GM10266 (cell line): ENCODE results near the gene TMEM164.

ENCODE experiments used
- DNase-seq: peaks from one replicate; pipeline ENCODE4 v3.0.0; 2012; ENCODE audit errors: extremely low spot score
- TF ChIP-seq, protein P1 (sequence below): IDR thresholded peaks from 2 replicates; pipeline ENCODE4 v1.5.1; 2012; ENCODE audit warnings: mild to moderate bottlenecking, low read depth; ENCODE audit not compliant: control insufficient read depth, insufficient read depth; ENCODE audit errors: missing control alignments

Gene TMEM164

DNA sequence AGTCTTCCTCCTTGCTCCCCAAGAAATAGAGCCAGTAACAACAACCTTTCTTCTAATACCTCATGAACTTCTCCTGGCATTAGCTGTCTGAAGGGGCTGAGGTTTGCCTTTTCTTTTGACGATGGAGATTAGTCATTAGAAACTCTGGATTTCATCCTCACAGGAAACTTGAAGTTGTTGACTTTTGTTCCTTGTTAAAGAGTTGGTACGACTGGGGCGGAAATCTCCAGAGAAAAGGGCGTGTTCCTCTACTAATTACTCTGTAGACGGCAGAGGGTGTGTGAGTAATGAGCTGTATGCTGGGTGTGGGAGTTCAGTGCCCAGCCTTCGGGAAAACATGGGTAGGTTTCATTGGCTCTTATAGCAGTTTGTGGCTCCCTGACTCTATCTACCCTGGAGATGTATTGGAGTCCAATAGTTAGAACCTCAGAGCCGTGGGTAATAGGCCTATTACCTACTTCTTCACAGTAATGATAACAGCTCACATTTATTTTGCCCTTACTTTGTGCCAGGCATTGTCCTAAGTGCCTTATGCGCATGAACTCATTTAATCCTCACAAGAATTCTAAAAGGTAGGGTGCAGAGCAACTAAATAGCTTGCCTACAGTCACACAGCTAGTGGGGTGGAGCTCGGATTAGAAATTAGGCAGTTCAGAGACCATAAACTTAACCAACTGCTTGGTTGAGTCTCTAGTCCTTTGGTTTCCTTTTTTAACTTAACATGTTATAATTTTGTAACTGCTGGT is 23.4 kb downstream of the TMEM164 start:
- TF ChIP-seq, protein P1, sequence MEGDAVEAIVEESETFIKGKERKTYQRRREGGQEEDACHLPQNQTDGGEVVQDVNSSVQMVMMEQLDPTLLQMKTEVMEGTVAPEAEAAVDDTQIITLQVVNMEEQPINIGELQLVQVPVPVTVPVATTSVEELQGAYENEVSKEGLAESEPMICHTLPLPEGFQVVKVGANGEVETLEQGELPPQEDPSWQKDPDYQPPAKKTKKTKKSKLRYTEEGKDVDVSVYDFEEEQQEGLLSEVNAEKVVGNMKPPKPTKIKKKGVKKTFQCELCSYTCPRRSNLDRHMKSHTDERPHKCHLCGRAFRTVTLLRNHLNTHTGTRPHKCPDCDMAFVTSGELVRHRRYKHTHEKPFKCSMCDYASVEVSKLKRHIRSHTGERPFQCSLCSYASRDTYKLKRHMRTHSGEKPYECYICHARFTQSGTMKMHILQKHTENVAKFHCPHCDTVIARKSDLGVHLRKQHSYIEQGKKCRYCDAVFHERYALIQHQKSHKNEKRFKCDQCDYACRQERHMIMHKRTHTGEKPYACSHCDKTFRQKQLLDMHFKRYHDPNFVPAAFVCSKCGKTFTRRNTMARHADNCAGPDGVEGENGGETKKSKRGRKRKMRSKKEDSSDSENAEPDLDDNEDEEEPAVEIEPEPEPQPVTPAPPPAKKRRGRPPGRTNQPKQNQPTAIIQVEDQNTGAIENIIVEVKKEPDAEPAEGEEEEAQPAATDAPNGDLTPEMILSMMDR: no peak
- no peak for DNase-seq

DNA sequence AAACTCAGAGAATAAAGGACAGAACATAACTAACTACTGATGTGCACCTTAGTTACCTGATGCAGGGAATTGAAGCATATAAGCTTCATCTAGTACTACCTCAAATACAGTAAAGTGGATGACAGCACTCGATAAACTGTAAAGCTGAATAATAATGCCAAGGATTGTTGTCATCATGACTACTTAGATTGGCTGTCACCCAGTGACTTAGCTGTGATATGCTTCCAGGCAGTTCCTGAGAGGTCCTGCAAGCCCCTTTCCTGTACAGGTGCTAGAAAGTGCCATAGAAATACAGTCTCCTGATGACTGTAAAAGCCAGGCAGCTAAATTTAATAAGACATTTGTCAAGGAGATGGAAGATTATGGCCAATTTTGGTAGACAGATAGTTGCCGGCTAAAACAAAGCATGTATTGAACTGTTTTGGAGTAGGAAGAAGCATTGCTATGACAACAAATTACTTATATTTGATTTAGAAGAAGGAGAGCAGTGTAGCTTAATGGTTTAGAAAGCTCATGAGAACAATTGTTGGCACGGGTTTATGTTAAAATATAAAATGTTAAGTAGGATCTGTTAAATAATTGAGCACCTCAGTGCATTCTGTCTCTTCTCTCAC is 29.7 kb downstream of the TMEM164 start:
- TF ChIP-seq, protein P1: no peak
- DNase-seq: no peak

DNA sequence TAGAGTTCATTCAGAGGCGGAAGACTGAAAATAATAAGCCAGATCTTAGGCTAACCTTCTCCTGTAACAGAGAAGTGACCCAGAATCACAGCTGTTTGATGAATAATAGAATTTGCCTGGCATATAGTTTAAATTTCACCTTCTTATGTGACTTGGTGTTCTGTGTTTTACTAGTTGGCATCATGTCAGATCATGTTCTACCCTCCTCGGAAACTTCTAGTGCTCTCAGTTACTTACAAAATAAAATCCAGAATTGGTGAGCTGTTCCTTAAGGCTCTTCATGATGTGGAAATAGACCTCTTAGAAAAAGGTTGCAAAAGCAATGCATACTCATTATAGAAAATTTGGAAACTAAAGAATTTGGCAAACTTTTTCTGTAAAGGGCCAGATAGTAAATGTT is 31.1 kb downstream of the TMEM164 start:
- TF ChIP-seq, protein P1: no peak
- no peak for DNase-seq

DNA sequence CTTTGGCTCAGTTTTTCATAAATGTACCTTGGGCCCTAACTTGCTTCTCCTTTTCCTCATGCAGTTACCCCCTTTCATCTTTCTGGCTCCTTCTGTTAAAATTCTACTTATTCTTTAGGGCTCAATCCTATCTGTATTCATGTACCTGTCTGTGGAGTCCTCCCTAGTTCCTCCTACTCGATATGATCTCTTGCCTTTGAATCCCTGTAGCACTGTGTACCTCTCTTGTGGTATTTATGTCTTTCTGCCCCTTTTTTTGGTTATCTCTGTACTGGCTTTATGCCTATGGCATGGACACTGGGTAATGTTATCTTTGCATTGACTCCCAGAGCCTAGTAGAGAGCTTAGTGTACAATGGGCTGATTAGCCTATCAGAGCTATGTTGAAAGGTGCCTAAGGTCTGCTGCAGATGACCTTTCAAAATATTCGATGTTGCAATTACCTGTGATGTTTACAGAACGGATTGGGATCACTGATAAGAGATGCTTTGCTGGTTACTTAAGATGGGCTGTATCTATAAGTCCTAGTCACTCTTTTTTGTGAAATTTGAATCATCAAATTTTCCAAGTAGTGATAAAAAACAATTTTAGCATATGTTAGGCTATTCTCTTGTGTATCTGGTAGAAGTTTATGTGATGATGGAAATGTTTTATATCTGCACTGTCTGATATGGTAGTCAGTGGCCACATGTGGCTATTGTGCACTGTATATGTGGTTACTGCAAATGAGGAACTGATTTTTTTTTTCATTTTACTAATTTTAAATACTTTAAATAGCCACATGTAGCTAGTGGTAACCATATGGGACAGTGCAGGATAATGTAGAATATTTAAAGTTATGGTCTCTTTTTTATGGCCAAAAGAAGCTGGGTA is 33.5 kb downstream of the TMEM164 start:
- TF ChIP-seq, protein P1: no peak
- no peak for DNase-seq

DNA sequence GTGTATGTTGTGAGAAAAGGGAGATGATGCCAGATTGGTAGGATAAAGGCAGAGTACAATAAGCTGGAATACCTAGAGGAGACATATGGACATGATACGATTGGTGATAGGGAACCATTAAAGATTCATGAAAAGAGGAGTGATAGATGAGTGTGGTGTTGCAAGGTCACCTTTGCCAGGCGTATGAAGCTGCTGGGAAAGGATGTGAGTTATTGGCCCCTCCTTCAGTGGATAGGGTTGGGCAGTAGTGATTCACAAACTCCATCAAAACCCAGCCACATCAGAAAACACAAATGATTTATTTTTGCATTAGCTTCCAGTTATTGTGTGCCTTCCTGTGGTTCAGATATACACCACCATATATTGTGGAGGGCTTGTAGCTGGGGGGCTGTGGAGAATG is 34.3 kb downstream of the TMEM164 start:
- no peak for DNase-seq
- TF ChIP-seq, protein P1: no peak

DNA sequence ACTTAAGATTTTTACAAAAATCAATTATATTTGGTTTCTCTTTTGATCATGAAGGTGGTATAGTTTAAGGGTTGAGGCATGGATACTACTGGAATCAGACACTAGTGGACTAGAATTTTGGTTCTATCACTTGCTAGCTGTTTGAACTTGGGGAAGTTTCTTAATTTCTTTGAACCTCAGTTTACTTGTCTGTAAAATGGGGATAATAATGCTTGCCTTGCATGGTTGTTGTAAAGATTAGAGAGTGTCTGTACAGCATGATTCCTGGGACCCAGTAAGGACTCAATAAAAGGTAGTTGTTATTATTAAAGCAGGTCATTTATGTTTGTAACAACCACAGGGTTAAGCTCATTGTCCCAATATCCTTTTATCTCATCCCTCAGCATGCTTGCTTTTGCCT is 36.0 kb downstream of the TMEM164 start:
- TF ChIP-seq, protein P1: no peak
- no peak for DNase-seq
